GM19238 (cell line): ENCODE measurements around the gene TREM1.

Experiments used
- DNase-seq: peaks from one replicate; pipeline ENCODE4 v3.0.0; 2011; ENCODE audit warnings: low spot score; ENCODE audit not compliant: insufficient read length

The TREM1 gene

DNA sequence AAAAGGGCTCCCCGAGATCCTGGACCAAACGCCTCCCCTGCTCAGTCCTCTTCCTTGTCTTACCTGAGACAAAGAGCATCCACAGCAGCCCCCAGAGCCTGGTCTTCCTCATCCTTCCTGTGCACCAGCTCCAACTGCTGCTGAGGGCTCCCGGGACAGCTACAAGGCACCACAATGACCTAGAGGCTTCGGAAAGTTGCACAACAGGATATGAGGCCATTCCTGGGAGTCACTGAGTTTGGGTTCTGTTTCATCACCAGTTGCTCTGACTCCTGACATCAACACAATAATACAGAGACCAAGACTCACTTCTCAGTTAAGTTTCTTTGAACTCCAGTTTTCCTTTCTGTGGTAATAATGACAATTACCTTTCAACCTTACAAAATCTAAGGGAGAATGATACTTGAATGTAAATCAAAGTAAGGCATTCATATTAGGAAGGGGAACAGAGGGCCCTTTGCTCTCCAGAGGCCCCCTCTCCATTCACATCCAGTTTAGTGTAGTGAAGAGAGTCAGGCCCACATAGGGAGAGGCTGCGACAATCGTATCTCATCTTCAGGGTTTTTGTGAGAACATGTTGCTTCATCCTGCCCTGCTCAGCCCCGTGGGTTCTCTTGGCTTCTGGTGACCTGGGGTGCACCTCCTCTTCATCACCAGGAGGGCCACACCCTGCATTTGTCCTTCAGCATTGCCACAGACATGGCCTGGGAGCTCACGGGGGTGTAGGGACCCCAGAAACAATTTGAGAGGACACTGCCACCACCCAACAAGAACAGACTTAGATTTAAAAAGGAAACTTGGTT lies at the start of gene TREM1:
Gene TREM1, minus strand, starts transcription at position 139 of the 803 bp plus-strand sequence. Its CDS starts 27 bp downstream, at position 112.
- no peak for DNase-seq

DNA sequence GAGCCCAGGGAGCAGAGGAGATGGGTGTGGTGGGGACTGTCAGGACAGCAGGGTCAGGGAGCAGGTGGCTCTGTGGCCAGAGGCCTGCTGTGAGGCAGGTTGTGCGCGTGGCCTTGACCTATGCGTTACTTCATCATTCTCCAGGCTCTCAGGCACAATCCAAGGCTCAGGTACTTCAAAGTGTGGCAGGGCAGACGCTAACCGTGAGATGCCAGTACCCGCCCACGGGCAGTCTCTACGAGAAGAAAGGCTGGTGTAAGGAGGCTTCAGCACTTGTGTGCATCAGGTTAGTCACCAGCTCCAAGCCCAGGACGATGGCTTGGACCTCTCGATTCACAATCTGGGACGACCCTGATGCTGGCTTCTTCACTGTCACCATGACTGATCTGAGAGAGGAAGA lies 49.5 kb upstream of the TREM1 start:
- DNase-seq: no peak

DNA sequence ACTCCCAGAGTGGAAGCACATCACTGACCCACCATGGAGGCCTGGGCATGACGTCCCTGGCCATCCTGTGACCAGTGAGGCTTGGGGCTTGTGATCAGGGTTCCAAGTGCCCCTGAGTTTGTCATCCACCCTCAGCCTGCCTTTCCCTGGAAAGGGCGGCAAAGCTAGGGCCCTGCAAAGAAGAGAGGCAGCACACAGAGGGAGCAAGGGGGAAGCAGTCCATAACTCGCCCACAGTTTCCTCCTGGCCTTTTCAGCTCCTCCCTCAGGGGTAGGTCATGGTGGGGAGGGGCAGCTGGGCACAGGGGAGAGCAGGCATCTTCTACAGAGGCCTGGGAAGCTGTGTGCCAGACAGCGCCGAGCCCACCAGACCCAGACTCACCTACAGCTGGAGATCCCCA lies 48.8 kb upstream of the TREM1 start, which contains the start of gene NCR2:
Gene NCR2, plus strand, starts transcription at position 313 of the 400 bp plus-strand sequence. CDS start 269 bp downstream, outside the sequence.
- no peak for DNase-seq

DNA sequence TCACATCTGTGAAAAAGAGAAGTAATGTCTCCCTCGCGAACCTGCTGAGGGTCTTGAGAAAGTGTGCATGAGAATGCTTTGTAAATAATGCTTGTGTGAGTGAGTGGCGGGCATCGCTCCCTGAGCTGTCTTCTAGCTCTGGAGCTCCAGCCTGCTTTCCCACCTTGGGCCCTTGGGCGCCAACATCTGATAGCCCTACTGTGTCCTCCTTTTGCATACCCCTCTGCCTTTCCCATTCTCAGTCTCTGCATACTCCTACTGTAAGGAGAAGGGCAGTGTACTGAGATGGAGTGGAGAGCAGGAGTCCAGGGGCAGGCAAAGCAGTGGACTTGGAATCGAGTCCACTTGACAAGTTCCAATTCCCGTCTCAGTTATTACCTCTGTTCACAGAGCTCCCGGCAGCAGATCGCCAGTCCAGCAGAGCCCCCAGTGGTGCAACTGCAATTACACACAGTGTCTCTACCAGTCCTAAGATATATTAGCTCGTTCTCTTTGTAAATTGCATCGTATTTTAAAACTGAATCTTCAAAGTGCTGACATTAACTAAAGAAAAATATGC lies 48.1 kb upstream of the TREM1 start:
- no peak for DNase-seq

DNA sequence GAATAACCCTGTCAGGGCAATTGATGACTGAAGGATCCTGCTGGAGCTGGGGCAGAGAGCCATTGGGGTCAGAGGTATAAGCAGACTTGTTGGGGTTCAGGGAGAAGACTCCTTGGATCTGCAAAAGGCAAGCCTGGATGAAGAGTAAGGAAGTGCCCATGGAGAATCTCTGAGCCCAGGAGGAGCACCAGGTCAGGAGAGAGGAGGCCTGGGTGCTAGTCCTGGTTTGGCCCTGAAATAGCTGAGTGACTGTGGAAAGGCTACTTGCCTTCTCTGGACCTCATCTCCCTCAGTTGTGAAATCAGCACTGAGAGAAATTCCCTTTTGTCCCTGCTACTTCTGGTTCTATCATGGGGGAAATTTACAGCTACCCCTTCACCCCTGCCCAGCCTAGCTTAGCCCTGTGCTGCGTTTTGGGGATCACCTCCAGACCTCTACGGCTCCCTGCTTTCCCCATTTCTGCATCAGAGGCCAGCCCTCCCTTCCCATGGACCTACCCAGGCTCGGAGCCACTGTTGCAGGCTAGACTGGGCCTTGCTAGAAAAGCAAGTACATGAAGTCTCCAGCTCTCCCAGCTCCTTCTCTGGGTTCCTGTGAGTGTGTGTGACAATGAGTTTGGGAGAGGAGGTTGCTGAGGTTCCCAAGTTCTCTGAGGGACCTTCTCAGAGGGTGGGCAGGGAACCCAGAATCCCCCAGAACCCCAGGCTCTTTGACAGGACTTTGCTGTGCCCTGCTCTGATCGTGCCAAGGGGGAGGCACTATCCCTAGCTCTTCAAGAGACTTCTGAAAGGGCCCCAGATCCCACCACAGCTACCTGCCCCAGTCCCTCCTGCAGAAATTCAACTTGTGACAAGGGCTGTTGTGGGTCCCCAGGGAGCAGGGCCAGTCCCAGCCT lies 46.6 kb upstream of the TREM1 start:
- DNase-seq: no peak

DNA sequence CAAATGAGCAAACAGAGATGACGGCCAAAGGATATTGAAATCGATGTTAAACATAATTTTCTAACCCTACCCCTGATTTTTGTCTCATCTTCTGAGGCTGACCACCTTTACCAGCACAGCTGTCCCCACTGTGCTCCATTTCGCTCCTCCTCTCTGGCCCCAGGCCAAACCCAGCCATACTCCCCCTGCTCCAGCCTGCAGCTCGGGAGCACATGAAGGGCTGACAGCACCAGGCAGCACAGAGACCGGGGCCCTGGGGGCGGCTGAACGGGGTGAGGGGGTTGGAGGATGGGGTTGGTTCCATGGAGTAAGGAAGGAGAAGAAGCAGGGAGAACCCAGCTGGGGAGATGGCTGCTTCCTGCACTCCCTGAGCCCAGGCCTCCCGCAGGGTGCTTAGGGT lies 45.8 kb upstream of the TREM1 start:
- DNase-seq: no peak

DNA sequence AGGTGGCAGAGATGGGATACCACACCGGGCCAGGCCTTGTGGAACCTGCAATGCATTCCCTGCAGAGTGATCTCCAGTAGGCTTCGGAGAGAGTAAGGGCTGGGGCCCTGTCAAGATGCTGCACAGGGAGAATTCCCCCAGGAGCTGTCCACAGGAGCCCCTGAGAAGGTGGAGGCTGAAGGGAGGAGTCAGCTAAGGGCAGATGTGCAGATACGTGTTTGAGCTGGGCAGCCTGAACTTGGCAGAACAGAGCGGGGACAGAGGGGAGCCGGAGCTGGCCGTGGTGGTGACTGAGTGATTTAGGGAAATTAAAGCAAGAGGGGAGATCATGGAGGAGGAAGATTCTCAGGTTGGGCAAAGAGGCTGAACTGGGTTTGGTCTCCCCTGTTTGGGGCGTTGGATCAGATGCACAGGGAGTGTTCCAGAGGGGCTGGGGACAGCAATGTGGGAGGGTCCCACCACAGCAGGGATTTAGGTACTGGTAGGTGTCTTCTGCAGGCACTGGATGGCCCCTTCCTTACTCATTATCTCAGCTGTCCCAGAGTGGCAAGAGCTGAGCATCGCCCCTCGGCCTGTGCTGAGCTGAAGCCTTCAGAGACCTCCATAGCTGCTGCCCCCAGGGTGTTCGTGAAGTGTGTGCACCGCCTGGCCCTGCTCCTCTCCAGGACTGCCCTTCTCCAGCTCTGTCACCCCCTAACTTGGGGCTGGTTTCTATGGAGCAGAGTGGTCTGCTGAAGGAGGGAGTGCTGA lies 45.1 kb upstream of the TREM1 start:
- no peak for DNase-seq

DNA sequence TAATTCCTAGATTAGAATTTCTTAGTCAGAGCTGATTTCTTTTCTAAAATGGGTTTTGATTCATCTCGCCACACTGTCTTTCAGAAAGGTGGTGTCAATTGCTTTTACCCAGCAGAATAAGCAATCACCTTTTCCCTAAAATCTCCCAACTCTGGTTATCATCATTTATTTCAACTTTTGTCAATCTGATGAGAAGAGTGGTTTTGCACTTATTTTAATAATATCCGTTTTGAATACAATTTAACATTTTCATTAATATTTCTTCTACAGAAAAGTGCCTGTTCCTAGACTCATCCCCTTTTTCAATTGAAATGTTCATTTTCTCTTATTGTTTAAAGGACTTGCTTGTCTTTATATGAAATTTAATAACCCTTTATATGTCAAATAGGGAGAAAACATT lies 40.7 kb upstream of the TREM1 start:
- no peak for DNase-seq

DNA sequence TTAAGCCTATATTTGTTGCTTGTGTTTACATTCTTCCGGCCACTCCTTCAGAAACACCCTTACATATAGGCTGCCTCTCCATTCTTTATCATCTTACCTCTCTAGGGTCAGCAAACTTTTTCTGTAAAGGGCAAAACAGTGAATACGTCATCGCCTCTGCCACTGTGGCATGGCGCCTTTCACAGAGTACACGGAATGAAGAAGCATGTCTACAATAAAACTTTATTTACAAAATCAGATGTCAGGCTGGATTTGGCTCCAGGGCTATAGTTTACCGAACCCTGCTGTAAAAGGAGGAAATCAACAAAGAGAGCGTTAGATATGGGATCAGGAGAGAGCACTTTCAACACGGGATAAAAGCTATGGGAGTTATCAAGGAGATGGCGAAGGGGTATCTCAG lies 39.6 kb upstream of the TREM1 start:
- no peak for DNase-seq

DNA sequence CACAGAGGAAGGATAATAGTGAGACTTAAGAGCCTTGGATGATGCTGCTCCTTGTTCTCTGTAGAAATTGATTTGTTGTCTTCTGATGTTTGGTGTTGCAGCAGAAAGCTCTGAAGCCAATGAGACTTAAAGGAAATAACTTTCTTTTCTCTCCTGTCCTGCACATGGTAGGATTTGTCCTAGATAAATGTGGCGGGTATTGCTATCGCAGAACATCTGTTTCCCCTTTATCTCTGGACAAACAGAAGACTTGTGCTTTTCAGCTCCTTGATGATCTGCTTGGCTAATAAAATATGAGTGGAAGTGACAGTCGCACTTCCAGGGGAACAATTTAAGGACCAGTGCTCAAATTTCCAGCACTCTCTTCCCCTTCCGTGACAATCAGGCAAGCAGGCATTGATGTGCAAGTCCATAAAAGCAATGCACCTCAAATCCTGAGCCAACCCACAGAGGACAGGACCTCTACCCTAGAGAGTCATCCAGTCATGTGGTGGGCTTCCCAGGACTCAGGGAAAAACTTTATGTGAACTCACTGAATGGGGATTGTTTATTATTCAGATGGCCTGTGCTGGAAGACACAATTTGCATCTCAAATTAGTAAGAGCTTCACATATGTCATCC lies 39.1 kb upstream of the TREM1 start:
- no peak for DNase-seq

DNA sequence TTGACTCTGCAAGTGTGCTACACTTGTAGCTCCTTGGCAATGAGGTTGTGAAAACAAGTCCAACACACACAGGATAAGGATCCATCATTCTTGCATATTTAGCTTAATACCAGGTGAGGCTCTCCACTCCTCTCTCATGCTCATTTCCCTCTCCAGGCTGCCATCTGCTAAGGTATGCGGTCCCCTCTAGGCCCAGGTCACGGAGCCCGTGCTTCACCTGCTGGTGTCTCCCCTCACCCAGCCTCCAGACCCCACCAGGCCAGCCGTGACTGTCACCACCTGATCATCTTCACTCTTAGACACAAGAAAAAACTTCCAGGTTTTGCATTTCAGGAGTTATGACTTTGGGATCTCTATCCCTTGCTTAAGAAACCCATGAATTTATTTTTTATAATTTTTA lies 34.7 kb upstream of the TREM1 start:
- no peak for DNase-seq

DNA sequence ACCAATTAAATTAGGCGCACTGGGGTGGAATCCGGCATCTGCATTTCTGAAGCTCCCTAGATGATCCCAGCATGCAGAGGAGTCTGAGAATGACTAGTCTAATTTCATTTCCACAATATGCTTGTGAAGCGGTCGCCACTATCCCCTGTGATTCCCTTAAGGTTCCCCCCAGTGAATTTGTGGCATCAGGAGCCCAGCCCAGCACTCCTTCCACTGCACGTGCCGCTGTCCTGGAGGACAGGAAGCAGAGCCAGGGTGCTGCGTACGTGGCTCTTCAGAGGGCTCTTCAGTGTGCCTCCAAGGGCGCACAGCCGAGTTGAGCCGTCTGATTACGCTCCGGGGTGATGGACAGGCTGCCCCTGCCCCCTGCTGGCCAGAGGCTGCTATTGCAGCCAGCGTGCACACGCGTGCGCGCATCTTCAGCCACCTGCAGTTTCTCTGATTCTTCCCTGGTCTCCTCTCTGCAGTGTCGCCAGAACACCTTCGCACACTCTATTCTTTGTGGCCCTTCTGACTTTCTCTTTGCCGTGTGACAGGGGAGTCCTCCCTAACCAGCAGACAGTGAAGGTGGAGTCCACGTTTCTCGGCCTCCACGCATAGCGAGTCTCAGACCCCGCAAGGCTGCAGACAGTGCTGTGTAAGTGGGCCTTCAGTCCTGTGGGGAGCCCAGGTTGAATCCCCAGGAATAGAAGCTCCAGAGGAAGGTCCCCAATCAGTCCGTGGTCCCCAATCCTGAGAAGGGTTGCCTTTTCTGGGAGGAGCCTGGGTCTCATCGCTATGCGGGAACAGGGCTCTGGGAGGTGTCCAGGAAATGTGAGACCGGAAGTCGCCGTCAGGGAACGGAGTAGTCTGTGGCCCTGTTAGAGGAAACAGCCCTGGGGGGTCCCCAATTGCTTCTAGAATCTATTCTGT lies 32.4 kb upstream of the TREM1 start:
- peak; percentile 69 for DNase-seq

DNA sequence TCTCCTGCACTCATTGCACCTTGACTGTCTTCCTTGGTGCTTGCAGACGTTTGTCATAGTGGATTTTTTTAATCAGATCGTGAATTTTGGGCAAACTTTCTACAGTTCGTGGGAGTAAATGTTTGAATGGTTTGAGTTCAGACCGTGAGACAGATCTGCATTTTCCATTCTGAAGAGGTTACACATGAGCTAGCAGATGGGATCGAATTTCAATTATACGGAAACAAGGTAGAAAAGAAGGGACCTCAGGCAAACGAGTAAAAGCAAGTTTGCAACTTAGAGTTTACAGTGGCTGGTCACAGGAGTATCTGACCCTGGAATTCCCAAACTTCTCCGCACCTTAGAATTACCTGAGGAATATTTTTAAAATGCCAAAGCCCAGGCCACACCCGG lies 31.8 kb upstream of the TREM1 start:
- no peak for DNase-seq

DNA sequence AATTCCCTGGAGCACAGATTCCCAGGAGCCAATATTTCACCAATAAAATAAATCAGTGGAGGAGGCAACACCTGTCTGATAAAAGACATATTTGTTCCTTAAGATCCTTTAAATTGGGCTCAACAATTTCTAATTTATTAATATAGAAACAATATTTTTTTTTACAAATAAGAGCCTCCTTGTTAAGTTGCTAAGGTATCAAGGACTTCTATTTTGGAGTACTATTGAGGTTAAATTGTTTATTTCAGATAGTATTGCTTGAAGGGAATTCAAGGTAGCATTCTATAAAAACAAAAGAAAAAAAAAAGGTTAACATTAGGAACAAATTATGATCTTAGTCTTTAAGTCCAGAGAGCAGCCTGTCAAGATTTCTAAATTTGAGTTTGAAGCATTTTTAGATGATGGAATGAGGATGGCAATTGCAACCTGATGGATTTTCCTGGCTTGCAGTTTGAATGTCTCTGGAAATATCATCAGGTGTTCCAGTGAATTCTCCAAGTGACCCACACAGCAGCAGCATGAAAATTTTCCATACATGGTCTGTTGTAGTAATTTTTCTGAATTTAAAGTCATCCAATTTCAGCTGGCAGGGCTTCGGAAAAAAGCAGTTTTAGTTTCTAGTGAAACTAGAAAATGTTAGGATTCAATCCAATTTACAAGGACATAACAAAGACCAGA lies 29.6 kb upstream of the TREM1 start:
- no peak for DNase-seq

DNA sequence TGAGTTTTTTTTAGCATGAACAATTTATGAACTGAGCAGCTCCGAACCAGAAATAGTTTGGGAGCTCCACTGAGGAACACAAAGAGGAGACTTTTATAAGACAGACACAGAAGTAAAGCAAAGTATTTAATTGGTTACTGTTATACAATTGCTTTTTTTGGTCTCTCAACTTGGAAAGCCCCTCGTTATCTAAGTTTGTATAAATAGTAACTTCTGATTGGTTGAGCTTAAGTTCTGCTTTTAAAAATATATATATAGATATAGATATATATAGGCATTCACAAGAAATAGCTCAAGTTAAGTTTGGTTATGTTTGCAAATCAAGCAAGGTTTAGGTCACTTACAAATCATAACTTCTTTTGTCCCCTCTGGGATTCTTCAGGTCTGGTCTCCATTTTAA lies 28.7 kb upstream of the TREM1 start:
- DNase-seq: no peak

DNA sequence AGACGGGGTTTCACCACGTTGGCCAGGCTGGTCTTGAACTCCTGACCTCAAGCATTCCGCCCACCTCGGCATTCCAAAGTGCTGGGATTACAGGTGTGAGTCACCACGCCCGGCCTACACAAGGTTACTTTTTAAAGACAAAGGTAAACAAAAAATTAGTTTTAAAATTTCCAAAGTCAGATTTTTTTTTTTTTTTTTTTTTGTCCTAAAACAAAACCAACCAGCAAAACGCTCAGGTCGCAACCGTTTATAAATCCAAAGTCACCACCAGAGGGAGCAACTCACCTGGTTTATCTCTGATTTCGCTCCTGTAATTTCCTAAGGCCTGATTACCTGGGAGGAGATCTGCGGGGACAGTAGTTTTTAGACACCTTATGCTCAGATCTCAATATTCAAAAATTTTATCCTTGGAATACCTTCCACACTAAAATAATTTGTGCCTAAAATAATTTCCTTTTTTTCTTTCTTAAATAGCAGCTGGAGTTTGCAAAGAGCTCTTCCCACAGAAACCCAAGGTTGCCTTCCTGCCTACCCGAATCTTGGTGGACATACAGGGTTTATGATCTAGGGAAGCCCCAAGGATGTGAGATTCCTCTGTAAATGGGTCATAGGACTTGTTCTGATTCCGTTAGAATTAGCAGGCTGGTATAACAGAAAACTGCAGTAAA lies 19.8 kb upstream of the TREM1 start:
- peak; percentile 9 for DNase-seq

DNA sequence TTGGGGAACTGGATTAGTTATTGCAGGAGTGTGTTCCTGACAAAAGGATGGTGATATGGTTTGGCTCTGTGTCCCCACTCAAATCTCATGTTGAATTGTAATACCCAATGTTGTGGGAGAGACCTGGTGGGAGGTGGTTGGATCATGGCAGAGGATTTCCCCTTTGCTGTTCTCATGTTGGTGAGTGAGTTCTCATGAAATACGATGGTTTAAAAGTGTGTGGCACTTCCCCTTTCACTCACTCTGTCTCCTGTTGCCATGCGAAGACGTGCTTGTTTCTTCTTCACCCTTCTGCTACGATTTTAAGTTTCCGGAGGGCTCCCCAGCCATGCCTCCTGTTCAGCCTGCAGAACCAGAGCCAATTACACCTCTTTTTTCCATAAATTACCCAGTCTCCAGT lies 16.2 kb upstream of the TREM1 start:
- no peak for DNase-seq

DNA sequence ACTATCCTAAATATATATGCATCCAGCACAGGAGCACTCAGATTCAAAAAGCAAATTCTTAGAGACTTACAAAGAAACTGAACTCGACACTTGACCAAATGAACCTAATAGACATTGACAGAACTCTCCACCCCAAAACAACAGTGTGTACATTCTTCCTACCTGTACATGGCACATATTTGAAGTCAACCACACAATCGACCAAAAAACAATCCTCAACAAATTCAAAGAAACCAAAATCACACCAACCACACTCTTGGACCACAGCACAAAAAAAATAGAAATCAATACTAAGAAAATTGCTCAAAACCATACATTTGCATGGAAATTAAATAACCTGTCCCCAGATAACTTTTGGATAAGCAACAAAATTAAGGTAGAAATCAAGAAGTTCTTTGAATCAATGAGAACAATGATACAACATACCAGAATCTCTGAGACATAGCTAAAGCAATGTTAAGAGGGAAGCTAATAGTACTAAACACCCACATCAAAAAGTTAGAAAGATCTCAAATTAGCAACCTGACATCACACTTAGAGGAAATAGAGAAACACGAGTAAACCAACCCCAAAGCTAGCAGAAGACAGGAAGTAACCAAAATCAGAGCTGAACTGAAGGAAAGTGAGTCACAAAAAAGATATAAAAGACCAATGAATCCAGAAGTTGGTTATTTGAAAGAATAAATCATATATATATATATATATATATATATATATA lies 12.5 kb upstream of the TREM1 start:
- no peak for DNase-seq
